Natural killer cell (primary cell): Measurements from ENCODE around the gene FAM20B. TPM values are rescaled to one million over a fixed set of nuclear protein-coding genes. Genes with fewer than 3 reads are reported as not detected.
"Not testable (repeated sequence)": the region's sequence is repeated elsewhere in the genome, so short reads cannot be mapped to it uniquely, and the experiment has no call there.

Source experiments
- ATAC-seq, 3 donors: fragments of 150-1000 bp in 2 of 3; fragments of 200-7000 bp in 1 of 3; cut with Tn5 transposase; 1 replicate in 1 of 3; 2 replicates in 2 of 3; pipeline ENCODE4 v1.10.0; 2021; ENCODE audit warnings: mild to moderate bottlenecking in 2 of 3, moderate library complexity in 2 of 3
- DNase-seq, 2 donors: peaks; one replicate each; pipeline versions ENCODE4 v3.0.0 to v3.0.0-alpha.2; 2013 to 2021; ENCODE audit warnings: mixed read lengths in 1 of 2
- H3K27ac ChIP-seq: one replicate; pipeline ENCODE4 v1.5.1; 2013; ENCODE audit warnings: mild to moderate bottlenecking, low read length
- H3K27me3 ChIP-seq: one replicate; pipeline ENCODE4 v1.6.1; 2013; ENCODE audit warnings: low read length; ENCODE audit not compliant: control insufficient read depth, insufficient read depth
- H3K36me3 ChIP-seq: one replicate; pipeline ENCODE4 v1.6.1; 2013; ENCODE audit warnings: low read length; ENCODE audit not compliant: control insufficient read depth, insufficient read depth
- H3K4me1 ChIP-seq: one replicate; pipeline ENCODE4 v1.6.1; 2013; ENCODE audit warnings: low read length; ENCODE audit not compliant: control insufficient read depth, insufficient read depth
- H3K4me3 ChIP-seq: one replicate; pipeline ENCODE4 v1.5.1; 2013; ENCODE audit warnings: low read length
- H3K9me3 ChIP-seq: one replicate; pipeline ENCODE4 v1.6.1; 2013; ENCODE audit warnings: low read length; ENCODE audit not compliant: control insufficient read depth, insufficient read depth
- H3K27ac Mint-ChIP-seq, 2 donors: one replicate each; pipeline ENCODE4 v1.8.0; 2022; ENCODE audit warnings: mild to moderate bottlenecking in 2 of 2, mixed read lengths in 2 of 2, moderate library complexity in 1 of 2
- H3K27me3 Mint-ChIP-seq, 2 donors: one replicate each; pipeline ENCODE4 v1.8.0; 2022; ENCODE audit warnings: low read depth in 2 of 2, mixed read lengths in 2 of 2
- H3K36me3 Mint-ChIP-seq: one replicate; pipeline ENCODE4 v1.8.0; 2022; ENCODE audit warnings: mixed read lengths
- H3K4me1 Mint-ChIP-seq, 2 donors: one replicate each; pipeline ENCODE4 v1.8.0; 2022; ENCODE audit warnings: mixed read lengths in 2 of 2
- H3K4me3 Mint-ChIP-seq: one replicate; pipeline ENCODE4 v1.8.0; 2022; ENCODE audit warnings: mild to moderate bottlenecking, moderate library complexity, mixed read lengths
- H3K9me3 Mint-ChIP-seq, 2 donors: one replicate each; pipeline ENCODE4 v1.8.0; 2022; ENCODE audit warnings: mixed read lengths in 2 of 2
- WGBS: methylation state at CpG from one replicate; pipeline ENCODE4 v1.1.7; 2013; ENCODE audit warnings: missing lambda C conversion rate; ENCODE audit not compliant: insufficient coverage; 5-methylcytosine and 5-hydroxymethylcytosine counted together
- intact Hi-C: fragments of 100-400 bp; cut with micrococcal nuclease; formaldehyde crosslinking; loops from one replicate; pipeline ENCODE4 v1.14.2; 2022
- total RNA-seq, 4 donors: library from RNA; stranded (reverse); fragments of 120-200 nt in 1 of 4; gene quantifications; one replicate each; pipeline versions ENCODE4 v1.2.3 to v1.2.4, GENCODE V29; 2013 to 2022
- TF ChIP-seq, protein P1 (sequence below): fragments of 200-600 bp; IDR thresholded peaks from one replicate; pipeline ENCODE4 v1.8.0; 2022; ENCODE audit warnings: antibody characterized with exemption

FAM20B gene, protein sequence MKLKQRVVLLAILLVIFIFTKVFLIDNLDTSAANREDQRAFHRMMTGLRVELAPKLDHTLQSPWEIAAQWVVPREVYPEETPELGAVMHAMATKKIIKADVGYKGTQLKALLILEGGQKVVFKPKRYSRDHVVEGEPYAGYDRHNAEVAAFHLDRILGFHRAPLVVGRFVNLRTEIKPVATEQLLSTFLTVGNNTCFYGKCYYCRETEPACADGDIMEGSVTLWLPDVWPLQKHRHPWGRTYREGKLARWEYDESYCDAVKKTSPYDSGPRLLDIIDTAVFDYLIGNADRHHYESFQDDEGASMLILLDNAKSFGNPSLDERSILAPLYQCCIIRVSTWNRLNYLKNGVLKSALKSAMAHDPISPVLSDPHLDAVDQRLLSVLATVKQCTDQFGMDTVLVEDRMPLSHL
- 10 to 100 TPM; 27.6 to 35.2 (median 29.0) TPM for total RNA-seq
- 26.3 TPM for total RNA-seq (2013)

DNA sequence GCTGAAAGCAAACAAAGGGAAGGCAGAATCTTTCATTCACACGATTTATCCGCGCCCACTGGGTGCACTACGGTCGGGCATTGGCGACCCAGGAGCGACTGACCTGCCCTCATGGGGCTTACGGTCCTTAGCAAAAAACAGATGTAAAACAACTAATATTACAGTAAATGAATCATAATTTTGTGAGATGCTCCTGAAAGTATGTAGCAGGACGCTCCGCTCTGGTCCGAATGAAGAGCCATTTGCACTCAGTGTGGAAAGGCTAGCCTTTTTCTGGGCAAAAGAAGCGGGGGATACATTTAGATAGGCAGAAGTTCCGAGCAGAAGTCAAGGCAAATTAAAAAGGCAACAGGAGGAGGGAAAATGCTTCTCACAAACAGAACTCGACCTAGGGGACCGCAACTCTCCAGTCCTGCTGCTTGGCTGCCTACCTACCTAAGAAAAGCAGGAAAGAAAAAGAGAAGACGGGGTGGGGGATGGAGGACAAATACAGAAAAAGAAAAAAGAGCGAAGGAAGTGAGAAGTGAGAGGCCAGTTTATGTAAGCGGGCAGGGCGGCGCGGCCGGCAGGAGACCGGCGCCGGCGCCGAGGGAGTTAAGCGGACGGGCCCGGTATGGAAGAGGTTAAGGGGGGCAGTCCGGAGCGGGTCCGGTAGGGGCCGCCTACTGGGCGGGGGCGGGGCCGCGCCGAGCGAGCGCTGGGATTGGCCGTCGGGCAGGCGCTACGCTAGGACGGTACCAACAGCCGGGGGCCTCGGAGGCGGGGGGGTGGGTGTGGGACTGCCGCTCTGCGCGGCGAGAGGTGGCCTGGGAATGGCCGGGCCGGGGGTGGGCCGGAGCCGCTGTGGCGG is at the start of gene FAM20B:
Gene FAM20B, plus strand, starts transcription at position 770 of the 850 bp plus-strand sequence. CDS start 17,954 bp downstream, outside the sequence.
- H3K4me3 Mint-ChIP-seq = peak within 1 kb of the TSS; percentile 93
- no peaks in the 10 kb centered on the region for H3K36me3 Mint-ChIP-seq
- H3K9me3 Mint-ChIP-seq = no peaks in the 10 kb centered on the region
- 18% methylated on average over 57 of the region's 58 CpGs for WGBS
- H3K27ac ChIP-seq = peak within 1 kb of the TSS; percentile 95
- intact Hi-C loops = loop anchor here (1.0 to 5.0 kb wide), 4 partner anchors 57 to 857 kb away; partner anchors contain the start of genes AXDND1, SOAT1, TOR1AIP1 and TOR3A
- H3K27ac Mint-ChIP-seq = peak within 1 kb of the TSS; percentile 84 to 95
- H3K27me3 ChIP-seq = no peaks in the 10 kb centered on the region
- H3K4me1 Mint-ChIP-seq = peaks cover 43 to 44% of the 10 kb centered on the region in 2 donors
- H3K9me3 ChIP-seq = no peaks in the 10 kb centered on the region
- peak; percentile 86 to 96 (median 89) for ATAC-seq
- peaks cover 5 to 12% of the 10 kb centered on the region in 2 donors for H3K27me3 Mint-ChIP-seq
- peak within 1 kb of the TSS; percentile 67 for H3K4me3 ChIP-seq
- DNase-seq = peak; percentile 90 to 92
- peaks cover 9% of the 10 kb centered on the region for H3K4me1 ChIP-seq
- no peaks in the 10 kb centered on the region for H3K36me3 ChIP-seq
- TF ChIP-seq, protein P1, sequence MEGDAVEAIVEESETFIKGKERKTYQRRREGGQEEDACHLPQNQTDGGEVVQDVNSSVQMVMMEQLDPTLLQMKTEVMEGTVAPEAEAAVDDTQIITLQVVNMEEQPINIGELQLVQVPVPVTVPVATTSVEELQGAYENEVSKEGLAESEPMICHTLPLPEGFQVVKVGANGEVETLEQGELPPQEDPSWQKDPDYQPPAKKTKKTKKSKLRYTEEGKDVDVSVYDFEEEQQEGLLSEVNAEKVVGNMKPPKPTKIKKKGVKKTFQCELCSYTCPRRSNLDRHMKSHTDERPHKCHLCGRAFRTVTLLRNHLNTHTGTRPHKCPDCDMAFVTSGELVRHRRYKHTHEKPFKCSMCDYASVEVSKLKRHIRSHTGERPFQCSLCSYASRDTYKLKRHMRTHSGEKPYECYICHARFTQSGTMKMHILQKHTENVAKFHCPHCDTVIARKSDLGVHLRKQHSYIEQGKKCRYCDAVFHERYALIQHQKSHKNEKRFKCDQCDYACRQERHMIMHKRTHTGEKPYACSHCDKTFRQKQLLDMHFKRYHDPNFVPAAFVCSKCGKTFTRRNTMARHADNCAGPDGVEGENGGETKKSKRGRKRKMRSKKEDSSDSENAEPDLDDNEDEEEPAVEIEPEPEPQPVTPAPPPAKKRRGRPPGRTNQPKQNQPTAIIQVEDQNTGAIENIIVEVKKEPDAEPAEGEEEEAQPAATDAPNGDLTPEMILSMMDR = no peak

DNA sequence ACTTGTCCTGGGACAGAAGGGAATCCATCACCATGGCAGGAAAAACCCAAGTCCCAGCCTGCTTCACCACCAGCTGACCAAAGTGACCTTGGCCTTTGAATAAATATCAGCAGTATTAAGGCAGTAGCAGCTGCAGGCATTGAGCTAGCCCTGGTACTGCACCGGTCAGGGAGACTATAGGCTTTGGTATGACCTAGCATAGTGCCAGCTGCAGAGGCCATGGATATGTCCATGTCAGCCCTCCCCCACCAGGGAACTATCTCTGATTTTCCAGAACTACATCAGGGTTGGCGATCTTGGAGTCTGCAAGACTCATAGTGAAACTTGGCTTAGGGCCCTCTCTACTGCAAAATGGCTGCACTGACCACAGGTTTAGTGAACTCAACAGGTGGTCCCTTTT is 49.2 kb upstream of the FAM20B start:
- Histone ChIP-seq H3K4me3 (no peak overlapping the region), H3K4me1 (peaks cover 6% of the 10 kb centered on the region), H3K27ac (no peak overlapping the region), H3K36me3 (no peaks in the 10 kb centered on the region), H3K27me3 (no peaks in the 10 kb centered on the region), H3K9me3 (peaks cover 7% of the 10 kb centered on the region)
- WGBS = 90% methylated on average over 2 of the region's 2 CpGs
- TF ChIP-seq, protein P1 = no peak
- peaks cover 0 to 4% of the 10 kb centered on the region in 2 donors for H3K9me3 Mint-ChIP-seq
- H3K4me3 Mint-ChIP-seq = no peak overlapping the region
- no peak for DNase-seq
- H3K27me3 Mint-ChIP-seq = peaks cover 14 to 17% of the 10 kb centered on the region in 2 donors
- peaks cover 0 to 12% of the 10 kb centered on the region in 2 donors for H3K4me1 Mint-ChIP-seq
- peaks cover 9% of the 10 kb centered on the region for H3K36me3 Mint-ChIP-seq
- intact Hi-C loops = no loop called here
- ATAC-seq = no peak
- H3K27ac Mint-ChIP-seq = no peak overlapping the region

DNA sequence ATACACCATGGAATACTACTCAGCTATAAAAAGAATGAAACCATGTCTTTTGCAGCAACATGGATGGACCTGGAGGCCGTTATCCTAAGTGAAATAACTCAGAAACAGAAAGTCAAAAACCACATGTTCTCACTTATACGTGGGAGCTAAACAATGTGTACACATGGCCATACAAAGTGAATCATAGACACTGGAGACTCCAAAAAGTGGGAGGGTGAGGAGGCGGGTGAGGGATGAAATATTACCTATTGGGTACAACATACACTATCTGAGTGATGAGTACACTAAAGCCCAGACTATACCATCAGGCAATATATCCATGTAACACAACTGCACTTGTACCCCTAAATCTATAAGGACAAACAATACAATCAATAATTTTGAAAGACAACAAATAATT is 39.5 kb upstream of the FAM20B start:
- no peaks in the 10 kb centered on the region for H3K36me3 Mint-ChIP-seq
- H3K27ac ChIP-seq = no peak overlapping the region
- WGBS = 87% methylated on average over 3 of the region's 3 CpGs
- intact Hi-C loops = no loop called here
- ATAC-seq (no peak), DNase-seq (no peak)
- H3K9me3 Mint-ChIP-seq = no peaks in the 10 kb centered on the region
- no peaks in the 10 kb centered on the region for H3K4me1 ChIP-seq
- H3K27me3 ChIP-seq = no peaks in the 10 kb centered on the region
- no peaks in the 10 kb centered on the region for H3K9me3 ChIP-seq
- peaks cover 3 to 7% of the 10 kb centered on the region in 2 donors for H3K27me3 Mint-ChIP-seq
- TF ChIP-seq, protein P1 = no peak
- no peaks in the 10 kb centered on the region for H3K4me1 Mint-ChIP-seq
- H3K4me3 ChIP-seq = no peak overlapping the region
- H3K36me3 ChIP-seq = no peaks in the 10 kb centered on the region
- H3K4me3 Mint-ChIP-seq = no peak overlapping the region
- no peak overlapping the region for H3K27ac Mint-ChIP-seq

DNA sequence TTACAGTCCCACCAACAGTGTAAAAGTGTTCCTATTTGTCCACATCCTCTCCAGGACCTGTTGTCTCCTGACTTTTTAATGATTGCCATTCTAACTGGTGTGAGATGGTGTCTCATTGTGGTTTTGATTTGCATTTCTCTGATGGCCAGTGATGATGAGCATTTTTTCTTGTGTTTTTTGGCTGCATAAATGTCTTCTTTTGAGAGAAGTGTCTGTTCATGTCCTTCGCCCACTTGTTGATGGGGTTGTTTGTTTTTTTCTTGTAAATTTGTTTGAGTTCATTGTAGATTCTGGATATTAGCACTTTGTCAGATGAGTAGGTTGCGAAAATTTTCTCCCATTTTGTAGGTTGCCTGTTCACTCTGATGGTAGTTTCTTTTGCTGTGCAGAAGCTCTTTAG is 37.5 kb upstream of the FAM20B start:
- H3K4me3 ChIP-seq, H3K4me1 Mint-ChIP-seq, H3K27me3 ChIP-seq, intact Hi-C loops, H3K9me3 Mint-ChIP-seq, ATAC-seq, DNase-seq, H3K36me3 ChIP-seq, H3K36me3 Mint-ChIP-seq, H3K4me3 Mint-ChIP-seq, H3K4me1 ChIP-seq, H3K27me3 Mint-ChIP-seq, H3K27ac ChIP-seq, H3K9me3 ChIP-seq, H3K27ac Mint-ChIP-seq: not testable (repeated sequence)
- WGBS = 86% methylated on average over 1 of the region's 2 CpGs
